22Rv1 (cell line): ENCODE results near the gene MTG2.
A peak's percentile ranks its signal among the peaks of the same experiment; 100 is the strongest.

Experiments used
- H3K27ac ChIP-seq: fragments of 450-650 bp; 2 replicates; pipeline ENCODE4 v1.5.1; 2017
- CTCF ChIP-seq: fragments of 450-650 bp; IDR thresholded peaks from 2 replicates; pipeline ENCODE4 v1.5.1; 2017; ENCODE audit warnings: mild to moderate bottlenecking
- ZFX ChIP-seq: fragments of 450-650 bp; IDR thresholded peaks from 2 replicates; pipeline ENCODE4 v1.6.1; 2017; ENCODE audit warnings: antibody characterized with exemption, borderline replicate concordance

The MTG2 gene

GRCh38 chr20:62137092-62137384 lies 45.8 kb upstream of the MTG2 start:
- peak; percentile 63 for TF ChIP-seq CTCF
- no peak for TF ChIP-seq ZFX
- peak overlapping the region; percentile 5 for H3K27ac ChIP-seq

- TF ChIP-seq CTCF (no peak), ZFX (no peak)
- H3K27ac ChIP-seq: peak overlapping the region; percentile 5
Observed at GRCh38 chr20:62137478-62138203, 45.2 kb upstream of the MTG2 start.

GRCh38 chr20:62138204-62138543 lies 44.7 kb upstream of the MTG2 start:
- TF ChIP-seq CTCF (no peak), ZFX (no peak)

GRCh38 chr20:62138912-62139311 lies 43.9 kb upstream of the MTG2 start:
- H3K27ac ChIP-seq: no peak overlapping the region
- no peak for TF ChIP-seq ZFX
- TF ChIP-seq CTCF: no peak

More at GRCh38 chr20:62138204-62138543, 44.7 kb upstream of the MTG2 start:
- no peak overlapping the region for H3K27ac ChIP-seq

- no peak overlapping the region for H3K27ac ChIP-seq
- TF ChIP-seq CTCF: no peak
- TF ChIP-seq ZFX: no peak
Observed at GRCh38 chr20:62139636-62140035, 43.2 kb upstream of the MTG2 start.

GRCh38 chr20:62141043-62141396 lies 41.8 kb upstream of the MTG2 start:
- peak overlapping the region; percentile 89 for H3K27ac ChIP-seq
- no peak for TF ChIP-seq ZFX
- TF ChIP-seq CTCF: no peak

- TF ChIP-seq CTCF (peak; percentile 67), ZFX (no peak)
- H3K27ac ChIP-seq: peak overlapping the region; percentile 89
Observed at GRCh38 chr20:62141397-62142251, 41.2 kb upstream of the MTG2 start.
